Aortic smooth muscle cell (primary cell): ENCODE measurements around the gene SKIC3. TPM values are rescaled to one million over a fixed set of nuclear protein-coding genes. Genes with fewer than 3 reads are reported as not detected.

Experiments
- total RNA-seq: library from RNA; depleted of rRNA; stranded (reverse); fragments of >200 nt; gene quantifications from 2 replicates; pipeline ENCODE4 v1.2.3, GENCODE V29; 2014

Gene SKIC3
- 158 and 163 TPM in 2 replicates for total RNA-seq

GRCh38 chr5:95554647-95555548, at the start of gene SKIC3, which contains the start of gene ARSK:
Gene SKIC3, minus strand, starts transcription at chr5:95554977. Its CDS starts 7,827 bp downstream, at chr5:95547150.
Gene ARSK, plus strand, starts transcription at chr5:95555101. Its CDS starts 178 bp downstream, at chr5:95555279.

Other genes starting within 250 kb of the SKIC3 start
- gene FAM81B, start 163.6 kb downstream of the SKIC3 start, total RNA-seq, result not detected in 2 replicates
- 9.5 and 9.9 TPM in 2 replicates for gene ARSK, start 124 bp upstream of the SKIC3 start, total RNA-seq
- gene GPR150, start 65.1 kb upstream of the SKIC3 start, total RNA-seq, result 0.06 and 0.13 TPM in 2 replicates
- 2.1 and 2.2 TPM in 2 replicates for gene RFESD, start 91.8 kb upstream of the SKIC3 start, total RNA-seq
- gene SPATA9, start 128.0 kb upstream of the SKIC3 start, total RNA-seq, result 0.13 TPM in 1 of 2 replicates, not detected in the other
- 27.5 and 34.6 TPM in 2 replicates for gene RHOBTB3, start 176.4 kb upstream of the SKIC3 start, total RNA-seq